ENCODE data around the gene DDX59.
A peak's percentile ranks its signal among the peaks of the same experiment; 100 is the strongest.

DDX59 gene

DNA sequence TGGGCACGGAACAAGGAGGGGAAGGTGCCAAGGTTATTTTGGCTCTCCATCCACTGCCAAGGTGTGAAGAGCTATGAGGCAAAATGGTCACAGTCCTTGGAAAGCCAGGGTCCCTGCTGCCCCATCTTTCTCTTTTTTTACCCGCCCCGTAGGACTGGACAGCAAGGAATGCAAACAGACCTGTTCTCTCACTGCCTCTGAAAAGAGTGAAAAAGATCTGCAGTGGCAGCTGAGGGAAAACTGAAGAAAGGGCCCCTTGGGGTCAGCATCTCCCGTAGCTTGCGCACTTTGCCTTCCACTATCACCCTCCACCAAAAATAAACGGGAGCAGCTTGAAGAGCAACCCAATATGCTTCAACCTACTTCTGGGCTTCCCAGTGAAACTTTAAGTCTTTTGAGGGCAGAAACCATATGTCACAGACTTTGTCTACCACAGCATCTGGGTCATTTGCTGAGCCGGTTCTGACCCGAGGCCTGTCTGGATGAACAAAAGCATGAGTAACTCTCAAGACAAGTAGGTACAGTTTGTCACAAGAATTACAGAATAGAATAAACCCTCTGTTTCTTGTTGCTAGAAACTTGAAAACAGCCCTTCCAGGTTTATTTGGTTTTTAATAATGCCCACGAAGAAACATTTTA lies 39.7 kb downstream of the DDX59 start:
- TF ChIP-seq, protein P1, sequence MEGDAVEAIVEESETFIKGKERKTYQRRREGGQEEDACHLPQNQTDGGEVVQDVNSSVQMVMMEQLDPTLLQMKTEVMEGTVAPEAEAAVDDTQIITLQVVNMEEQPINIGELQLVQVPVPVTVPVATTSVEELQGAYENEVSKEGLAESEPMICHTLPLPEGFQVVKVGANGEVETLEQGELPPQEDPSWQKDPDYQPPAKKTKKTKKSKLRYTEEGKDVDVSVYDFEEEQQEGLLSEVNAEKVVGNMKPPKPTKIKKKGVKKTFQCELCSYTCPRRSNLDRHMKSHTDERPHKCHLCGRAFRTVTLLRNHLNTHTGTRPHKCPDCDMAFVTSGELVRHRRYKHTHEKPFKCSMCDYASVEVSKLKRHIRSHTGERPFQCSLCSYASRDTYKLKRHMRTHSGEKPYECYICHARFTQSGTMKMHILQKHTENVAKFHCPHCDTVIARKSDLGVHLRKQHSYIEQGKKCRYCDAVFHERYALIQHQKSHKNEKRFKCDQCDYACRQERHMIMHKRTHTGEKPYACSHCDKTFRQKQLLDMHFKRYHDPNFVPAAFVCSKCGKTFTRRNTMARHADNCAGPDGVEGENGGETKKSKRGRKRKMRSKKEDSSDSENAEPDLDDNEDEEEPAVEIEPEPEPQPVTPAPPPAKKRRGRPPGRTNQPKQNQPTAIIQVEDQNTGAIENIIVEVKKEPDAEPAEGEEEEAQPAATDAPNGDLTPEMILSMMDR (IDR thresholded peaks at IDR 0.05; ENCODE audit: extremely low read depth, missing control alignments), result no peak
- DNase-seq (ENCODE audit: low spot score), result no peak

- DNase-seq (ENCODE audit: low spot score), result peak; percentile 74
- TF ChIP-seq, protein P1 (IDR thresholded peaks at IDR 0.05; ENCODE audit: extremely low read depth, missing control alignments), result no peak
Observed at GRCh38 chr1:200628223-200628881, 41.4 kb downstream of the DDX59 start.

- peak; percentile 32 for DNase-seq (ENCODE audit: low spot score)
- TF ChIP-seq, protein P1 (IDR thresholded peaks at IDR 0.05; ENCODE audit: extremely low read depth, missing control alignments), result no peak
Observed at GRCh38 chr1:200627575-200628222, 42.0 kb downstream of the DDX59 start.

- DNase-seq (ENCODE audit: low spot score), result no peak
- TF ChIP-seq, protein P1 (IDR thresholded peaks at IDR 0.05; ENCODE audit: extremely low read depth, missing control alignments), result no peak
Observed at GRCh38 chr1:200626853-200627534, 42.7 kb downstream of the DDX59 start.

DNA sequence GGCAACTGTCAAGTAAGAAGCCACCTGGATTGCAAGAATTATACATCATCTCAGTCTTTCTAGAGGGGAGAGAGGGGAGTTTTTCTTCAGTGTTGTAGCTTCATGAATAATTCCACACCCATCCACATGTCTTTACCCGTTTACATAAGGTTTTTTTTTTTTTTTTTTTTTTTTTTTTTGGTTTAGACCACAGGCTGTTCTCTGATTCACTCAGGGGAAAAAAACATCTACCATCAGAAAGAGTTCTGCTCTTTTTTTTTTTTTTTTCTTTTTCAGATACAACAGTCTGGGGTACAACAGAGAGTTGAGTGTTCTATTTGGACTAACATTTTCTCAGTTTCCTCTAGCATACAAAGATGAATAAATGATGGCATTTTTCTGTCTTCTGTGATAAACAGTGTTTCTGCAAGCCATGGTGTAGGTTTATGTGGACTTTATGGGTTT lies 44.3 kb downstream of the DDX59 start:
- DNase-seq (ENCODE audit: low spot score), result peak; percentile 57

DNA sequence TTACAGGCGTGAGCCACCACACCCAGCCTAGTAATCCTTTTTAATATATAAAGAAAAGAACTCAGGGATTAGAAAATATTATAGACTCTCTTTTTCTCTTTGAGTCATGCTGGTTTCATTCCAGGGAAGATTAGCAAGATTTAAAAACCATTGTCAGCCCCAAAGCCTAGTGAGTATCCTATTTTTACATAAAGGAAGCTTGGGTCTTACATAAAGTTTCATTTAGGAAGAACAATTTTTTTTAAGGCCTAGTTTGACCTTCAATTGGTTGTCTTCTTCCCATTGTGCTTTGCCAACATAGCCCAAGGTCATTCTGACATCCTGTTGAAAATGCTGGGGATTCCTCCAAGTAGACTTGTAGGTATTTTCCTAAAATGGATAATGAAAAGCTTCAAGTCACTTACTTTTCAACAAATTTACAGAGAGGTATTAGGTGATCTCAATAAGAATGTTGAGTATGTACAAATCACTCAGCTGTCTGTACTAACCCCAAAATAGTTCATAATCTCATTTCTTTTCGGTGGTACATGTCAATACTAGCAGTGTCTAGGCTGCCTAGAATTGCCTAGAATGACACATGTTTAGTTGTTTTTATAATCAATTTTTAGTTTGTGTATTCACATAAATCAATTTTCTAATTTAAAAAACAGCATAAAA lies 44.9 kb downstream of the DDX59 start:
- DNase-seq (ENCODE audit: low spot score), result no peak
- TF ChIP-seq, protein P1 (IDR thresholded peaks at IDR 0.05; ENCODE audit: extremely low read depth, missing control alignments), result no peak

More for the DNA sequence above, 44.3 kb downstream of the DDX59 start:
- TF ChIP-seq, protein P1 (IDR thresholded peaks at IDR 0.05; ENCODE audit: extremely low read depth, missing control alignments), result no peak
